HepG2 (cell line): ENCODE results near the gene DTYMK. TPM values are rescaled to one million over a fixed set of nuclear protein-coding genes. Genes with fewer than 3 reads are reported as not detected.
A peak's percentile ranks its signal among the peaks of the same experiment; 100 is the strongest.

ENCODE experiments used
- AHDC1 ChIP-seq: sonication (generic); formaldehyde crosslinking; IDR thresholded peaks from 2 replicates; pipeline ENCODE4 v1.5.1; 2020; ENCODE audit warnings: mild to moderate bottlenecking, missing genetic modification reagents, borderline replicate concordance
- GLI4 ChIP-seq: sonication (generic); formaldehyde crosslinking; IDR thresholded peaks from 2 replicates; pipeline ENCODE4 v1.5.1; 2020; ENCODE audit warnings: missing genetic modification reagents, mild to moderate bottlenecking, moderate library complexity, borderline replicate concordance
- IKZF5 ChIP-seq: IDR thresholded peaks from 2 replicates; pipeline ENCODE4 v1.6.1; 2018; ENCODE audit warnings: missing genetic modification reagents, mild to moderate bottlenecking, missing compliant biosample characterization
- NCOA1 ChIP-seq: sonication (generic); formaldehyde crosslinking; IDR thresholded peaks from 2 replicates; pipeline ENCODE4 v1.9.0; 2021; ENCODE audit warnings: missing genetic modification reagents
- NR2F2 ChIP-seq: IDR thresholded peaks from 2 replicates; pipeline ENCODE4 v1.6.1; 2012; ENCODE audit warnings: low read depth, inconsistent platforms, borderline replicate concordance
- PITX1 ChIP-seq: sonication (generic); formaldehyde crosslinking; IDR thresholded peaks from 2 replicates; pipeline ENCODE4 v1.5.1; 2020; ENCODE audit warnings: mild to moderate bottlenecking, missing genetic modification reagents
- RARA ChIP-seq: IDR thresholded peaks from 2 replicates; pipeline ENCODE4 v1.6.1; 2016; ENCODE audit warnings: missing genetic modification reagents, missing compliant biosample characterization
- SMC3 ChIP-seq: IDR thresholded peaks from 2 replicates; pipeline ENCODE4 v1.6.1; 2011; ENCODE audit warnings: low read length, improper control_type of control experiment
- TRIM22 ChIP-seq: fragments of 450-650 bp; IDR thresholded peaks from 2 replicates; pipeline ENCODE4 v1.6.1; 2017
- ZNF101 ChIP-seq: sonication (generic); formaldehyde crosslinking; IDR thresholded peaks from 2 replicates; pipeline ENCODE4 v1.4.0; 2020; ENCODE audit warnings: mild to moderate bottlenecking, low read depth, missing genetic modification reagents, borderline replicate concordance
- ZNF24 ChIP-seq: fragments of 450-650 bp; IDR thresholded peaks from 2 replicates; pipeline ENCODE4 v1.6.1; 2017; ENCODE audit warnings: antibody characterized with exemption, mild to moderate bottlenecking
- ZNF280B ChIP-seq: sonication (generic); formaldehyde crosslinking; IDR thresholded peaks from 2 replicates; pipeline ENCODE4 v1.5.0; 2020; ENCODE audit warnings: missing genetic modification reagents, mild to moderate bottlenecking, borderline replicate concordance
- ZNF430 ChIP-seq: sonication (generic); formaldehyde crosslinking; IDR thresholded peaks from 2 replicates; pipeline ENCODE4 v1.9.0; 2021; ENCODE audit warnings: mild to moderate bottlenecking, missing genetic modification reagents
- ZNF501 ChIP-seq: sonication (generic); formaldehyde crosslinking; IDR thresholded peaks from 2 replicates; pipeline ENCODE4 v1.5.1; 2020; ENCODE audit warnings: mild to moderate bottlenecking, moderate library complexity, missing genetic modification reagents
- ZNF597 ChIP-seq: sonication (generic); formaldehyde crosslinking; IDR thresholded peaks from 2 replicates; pipeline ENCODE4 v1.5.0; 2020; ENCODE audit warnings: missing genetic modification reagents
- ZNF598 ChIP-seq: sonication (generic); formaldehyde crosslinking; IDR thresholded peaks from 2 replicates; pipeline ENCODE4 v1.5.1; 2020; ENCODE audit warnings: mild to moderate bottlenecking, missing genetic modification reagents, borderline replicate concordance
- ZNF644 ChIP-seq: IDR thresholded peaks from 2 replicates; pipeline ENCODE4 v1.6.1; 2016; ENCODE audit warnings: low read depth
- ZNF672 ChIP-seq: sonication (generic); formaldehyde crosslinking; IDR thresholded peaks from 2 replicates; pipeline ENCODE4 v1.8.1; 2022; ENCODE audit warnings: missing genetic modification reagents
- ZNF724P ChIP-seq: sonication (generic); formaldehyde crosslinking; IDR thresholded peaks from 2 replicates; pipeline ENCODE4 v1.8.0; 2022; ENCODE audit warnings: missing genetic modification reagents, borderline replicate concordance
- ZNF878 ChIP-seq: sonication (generic); formaldehyde crosslinking; IDR thresholded peaks from 2 replicates; pipeline ENCODE4 v1.8.1; 2023; ENCODE audit warnings: mild to moderate bottlenecking, missing genetic modification reagents, moderate library complexity
- polyA plus RNA-seq, 8 experiments: library from polyadenylated mRNA; depleted of rRNA in 3 of 8; stranded (reverse) in 7 of 8; unstranded in 1 of 8; fragments of >200 nt; fragmentation: Illumina TruSeq in 4 of 8; extraction: Trizol in 4 of 8; gene quantifications; 2 replicates each; pipeline versions ENCODE4 v1.2.1 to v1.2.3, GENCODE V29; 2011 to 2016; ENCODE audit warnings: low read depth in 4 of 8, missing spikeins in 1 of 8, mixed read lengths in 1 of 8; ENCODE audit not compliant: insufficient read depth in 1 of 8
- total RNA-seq, 5 experiments: library from RNA; depleted of rRNA; stranded (reverse); fragments of >200 nt; fragmentation: Illumina TruSeq; extraction: Trizol; gene quantifications; 2 replicates each; pipeline ENCODE4 v1.2.3, GENCODE V29; 2016; ENCODE audit warnings: low read depth in 1 of 5

The DTYMK gene
- total and polyA plus RNA-seq, 2 of the 13 experiments (the other 11 are each of a cell fraction or from before 2014, with no cell fraction given), result 57.5 to 134 TPM

- TF ChIP-seq ZNF430 (CRISPR knock-in tag) (no peak), ZNF597 (CRISPR knock-in tag) (no peak), ZNF24 (no peak), ZNF878 (no peak; the same call in 1 of the 2 replicates), SMC3 (no peak), PITX1 (CRISPR knock-in tag) (no peak), TRIM22 (no peak), ZNF280B (CRISPR knock-in tag) (0 out of 2 replicates have a peak, but pooled peaks have one; percentile 76), RARA (CRISPR knock-in tag) (no peak), ZNF672 (CRISPR knock-in tag) (no peak), ZNF644 (no peak), AHDC1 (CRISPR knock-in tag) (no peak), NCOA1 (CRISPR knock-in tag) (no peak), ZNF501 (CRISPR knock-in tag) (peak; percentile 73), ZNF101 (CRISPR knock-in tag) (no peak), GLI4 (CRISPR knock-in tag) (peak; percentile 51; the same call in 1 of the 2 replicates), IKZF5 (no peak), ZNF598 (CRISPR knock-in tag) (peak; percentile 82), ZNF724P (CRISPR knock-in tag) (no peak), NR2F2 (0 out of 2 replicates have a peak, but pooled peaks have one; percentile 0)
Measured at GRCh38 chr2:241703032-241703604, 16.5 kb upstream of the DTYMK start (continued).
